Medulla oblongata (tissue), 1 donor: Measurements from ENCODE around the gene BASP1.
"Not testable (repeated sequence)": the region's sequence is repeated elsewhere in the genome, so short reads cannot be mapped to it uniquely, and the experiment has no call there.

Experiments
- DNase-seq: peaks from one replicate; pipeline ENCODE4 v3.0.0-alpha.2; 2015; ENCODE audit errors: extremely low spot score

The BASP1 gene

DNA sequence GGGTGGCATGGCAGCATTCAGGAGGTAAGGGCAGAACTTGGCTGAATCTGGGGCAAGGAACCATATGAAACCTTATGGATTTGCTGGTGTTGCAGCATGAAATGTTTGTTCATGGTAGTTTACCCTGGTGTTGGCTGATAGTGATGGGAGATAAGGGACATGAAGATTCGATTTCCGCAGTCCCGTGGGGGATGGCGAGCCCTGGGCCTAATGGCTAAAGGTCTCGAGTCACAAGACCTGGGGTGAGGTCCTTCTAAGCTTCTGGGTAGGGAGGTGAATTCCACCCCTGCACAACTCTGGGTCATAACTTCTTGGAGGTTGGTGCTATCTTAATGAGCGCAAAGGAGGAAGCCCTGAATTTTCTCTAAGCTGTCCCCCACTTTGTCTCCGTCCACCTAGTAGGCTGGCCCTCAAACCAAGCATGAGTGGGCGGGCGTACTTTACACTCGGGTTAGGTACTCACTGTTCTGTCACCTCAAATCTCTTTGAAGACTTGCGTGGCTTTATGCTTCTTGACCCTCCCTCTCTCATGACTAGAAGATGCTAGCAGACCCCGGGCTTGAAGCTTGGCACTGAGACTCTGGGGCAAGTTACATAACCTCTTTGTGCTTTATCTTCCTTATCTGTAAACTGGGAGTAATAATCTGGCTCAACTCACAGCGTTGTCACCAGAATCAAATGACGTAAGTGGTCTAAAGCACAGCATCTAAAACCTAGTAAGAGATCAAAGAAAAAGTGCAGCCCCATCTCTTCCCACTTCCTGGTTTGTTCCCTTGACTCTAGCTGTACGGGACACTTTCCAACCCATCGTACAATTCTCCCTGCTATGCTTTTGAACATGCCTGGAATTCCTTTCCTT lies 72.5 kb downstream of the BASP1 start:
- DNase-seq = no peak

DNA sequence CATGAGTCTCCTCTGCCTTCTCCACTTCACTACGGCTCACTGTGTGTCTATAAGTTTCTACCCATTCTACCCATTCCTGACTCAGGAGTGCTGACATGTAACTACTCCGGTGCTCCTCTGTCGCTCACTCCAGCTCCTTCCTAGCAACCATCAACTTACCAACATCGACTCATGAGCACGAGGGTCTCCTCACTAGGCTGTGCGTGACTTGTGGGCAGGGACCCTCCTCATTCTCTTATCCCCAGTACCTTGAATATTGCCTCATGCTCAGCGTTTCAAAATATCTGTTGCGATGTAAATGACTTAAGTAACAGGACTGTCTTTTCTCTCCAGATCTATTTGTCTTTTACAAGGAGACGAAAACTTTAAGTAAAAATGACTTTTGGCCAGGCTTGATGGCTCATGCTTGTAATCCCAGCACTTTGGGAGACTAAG lies 73.1 kb downstream of the BASP1 start:
- DNase-seq = no peak

DNA sequence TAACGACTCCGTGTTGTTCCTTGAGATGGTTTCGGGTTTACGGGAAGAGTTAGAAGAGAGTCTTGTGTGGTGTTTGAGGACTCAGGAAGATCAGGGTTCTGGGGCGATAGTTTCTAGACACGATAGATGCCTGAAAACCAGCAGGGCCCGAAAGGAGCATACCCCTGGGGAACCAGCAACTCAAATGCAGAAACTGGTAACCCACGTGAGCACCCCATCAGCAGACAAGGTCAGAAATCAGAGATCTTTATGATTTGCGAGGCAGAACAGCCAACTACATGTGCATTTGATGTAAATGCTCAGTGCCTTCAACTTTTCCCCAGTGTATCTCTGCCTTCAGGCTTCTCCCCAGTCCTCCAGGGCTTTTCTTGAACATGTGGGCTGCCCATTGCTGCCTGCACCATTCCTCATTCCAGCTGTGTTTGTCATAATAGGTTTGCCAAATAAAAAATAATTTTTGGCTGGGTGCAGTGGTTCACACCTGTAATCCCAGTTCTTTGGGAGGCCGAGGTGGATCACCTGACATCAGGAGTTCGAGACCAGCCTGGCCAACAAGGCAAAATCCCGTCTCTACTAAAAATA lies 75.1 kb downstream of the BASP1 start:
- no peak for DNase-seq

GRCh38 chr5:17294639-17295311 lies 77.3 kb downstream of the BASP1 start:
- no peak for DNase-seq

GRCh38 chr5:17295671-17296070 lies 78.2 kb downstream of the BASP1 start:
- DNase-seq = no peak

GRCh38 chr5:17302106-17302505 lies 84.7 kb downstream of the BASP1 start:
- DNase-seq = no peak

- no peak for DNase-seq
Observed at GRCh38 chr5:17302604-17303003, 85.2 kb downstream of the BASP1 start.

GRCh38 chr5:17304282-17304681 lies 86.9 kb downstream of the BASP1 start:
- DNase-seq = no peak

GRCh38 chr5:17305017-17305416 lies 87.6 kb downstream of the BASP1 start:
- DNase-seq = no peak

GRCh38 chr5:17305964-17306725 lies 88.7 kb downstream of the BASP1 start:
- DNase-seq = no peak

DNA sequence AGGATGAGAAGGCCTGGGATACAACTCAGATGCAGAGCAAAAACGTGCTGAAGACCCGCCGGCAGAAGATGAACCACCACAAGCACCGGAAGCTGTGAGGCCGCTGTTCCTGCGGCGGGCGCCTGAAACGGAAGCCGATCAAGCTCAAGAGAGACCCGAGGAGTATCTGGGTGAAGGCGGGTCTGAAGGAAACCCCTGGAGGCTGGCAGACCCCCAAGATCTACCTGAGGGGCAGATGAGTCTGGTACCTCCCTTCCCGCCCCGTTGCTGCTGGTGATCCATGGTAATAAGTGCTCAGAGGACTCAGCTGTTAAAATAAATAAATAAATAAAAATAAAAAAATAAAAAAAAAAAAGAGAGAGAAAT lies 89.3 kb downstream of the BASP1 start:
- DNase-seq = no peak

GRCh38 chr5:17307440-17307839 lies 90.0 kb downstream of the BASP1 start:
- DNase-seq = not testable (repeated sequence)

- DNase-seq = no peak
Observed at GRCh38 chr5:17308326-17309065, 91.1 kb downstream of the BASP1 start.

DNA sequence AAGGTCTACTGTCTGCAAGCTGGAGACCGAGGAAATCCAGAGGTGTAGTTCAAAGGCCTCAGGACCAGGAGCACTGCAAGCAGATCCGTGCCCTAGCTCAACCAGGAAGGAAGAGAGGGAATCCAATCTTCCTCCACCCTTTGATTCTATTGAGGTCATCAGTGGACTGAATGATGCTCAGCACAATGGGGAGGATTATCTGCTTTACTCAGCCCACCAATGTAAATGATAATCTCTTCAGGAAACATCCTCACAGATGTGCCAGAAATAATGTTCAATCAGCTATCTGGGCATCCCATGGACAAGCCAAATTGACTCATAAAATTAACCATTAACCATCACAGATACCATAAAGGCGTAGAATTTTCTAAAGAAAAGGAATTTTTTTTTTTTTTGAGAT lies 92.0 kb downstream of the BASP1 start:
- DNase-seq = no peak

GRCh38 chr5:17310502-17310901 lies 93.1 kb downstream of the BASP1 start:
- not testable (repeated sequence) for DNase-seq

GRCh38 chr5:17311811-17312210 lies 94.4 kb downstream of the BASP1 start:
- not testable (repeated sequence) for DNase-seq

DNA sequence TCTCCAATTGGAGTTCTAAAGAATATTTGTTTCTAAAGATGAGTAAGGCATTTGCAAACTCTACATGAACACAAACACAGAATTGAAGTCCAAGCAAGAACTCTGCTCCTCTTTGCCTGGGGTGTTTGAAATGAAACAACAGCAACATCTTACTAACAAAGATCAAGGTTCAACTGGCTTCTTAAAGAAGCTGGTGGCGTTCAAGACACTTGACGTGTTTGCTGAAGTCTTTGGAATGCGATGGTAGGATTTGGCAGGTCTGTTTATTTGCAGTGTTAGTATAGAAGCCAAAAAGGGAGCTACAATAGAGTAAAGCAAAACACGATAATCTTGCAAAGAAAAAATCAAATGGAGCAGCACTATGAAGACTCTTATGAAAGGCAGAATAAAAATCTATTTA lies 94.9 kb downstream of the BASP1 start:
- DNase-seq = no peak

GRCh38 chr5:17314907-17315471 lies 97.6 kb downstream of the BASP1 start:
- DNase-seq = no peak

DNA sequence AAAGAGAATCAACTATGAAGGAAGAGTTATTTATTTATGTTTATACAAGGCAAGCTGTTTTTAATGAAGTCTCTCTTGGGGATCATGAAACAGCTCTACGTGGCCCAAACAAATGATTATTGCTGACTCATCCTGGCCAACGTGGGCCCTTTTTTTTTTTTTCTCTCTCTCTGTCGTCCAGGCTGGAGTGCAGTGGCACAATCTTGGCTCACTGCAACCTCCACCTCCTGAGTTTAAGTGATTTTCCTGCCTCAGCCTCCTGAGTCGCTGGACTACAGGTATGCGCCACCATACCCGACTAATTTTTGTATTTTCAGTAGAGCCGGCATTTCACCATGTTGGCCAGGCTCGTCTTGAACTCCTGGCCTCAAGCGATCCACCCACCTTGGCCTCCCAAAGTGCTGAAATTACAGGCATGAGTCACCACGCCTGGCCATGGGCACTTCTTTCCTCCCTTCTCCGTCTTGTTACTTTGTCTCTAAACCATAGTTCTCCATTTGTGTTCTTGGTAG lies 98.3 kb downstream of the BASP1 start:
- DNase-seq = no peak

- peak; percentile 20 for DNase-seq
Observed at GRCh38 chr5:17316970-17317459, 99.6 kb downstream of the BASP1 start.

DNA sequence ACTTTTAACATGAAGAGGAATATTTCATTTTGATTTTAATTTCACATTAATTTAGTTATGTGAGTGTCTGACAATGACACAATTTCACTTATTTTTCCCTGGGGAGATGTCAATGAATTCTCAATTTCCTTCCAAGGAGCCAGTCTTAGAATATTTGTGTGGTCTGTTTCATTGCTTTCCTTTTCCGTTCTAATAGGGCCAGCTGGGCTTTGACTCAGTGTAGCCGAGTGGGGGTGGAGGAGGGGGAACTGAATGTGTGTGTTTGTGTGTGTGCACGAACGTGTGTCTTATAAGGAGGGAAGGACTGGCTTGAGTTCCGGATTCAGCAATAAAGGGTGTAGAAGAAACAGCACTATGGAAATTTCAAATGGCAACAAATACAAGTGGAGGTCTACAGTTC lies 100.0 kb downstream of the BASP1 start:
- DNase-seq = no peak
